GM19099 (cell line): ENCODE measurements around the gene CSNK2A2.

Experiments used
- POLR2A ChIP-seq: IDR thresholded peaks from 3 replicates; pipeline ENCODE4 v1.6.1; 2011; ENCODE audit warnings: low read depth; ENCODE audit not compliant: insufficient read length; ENCODE audit errors: extremely low read depth

CSNK2A2 gene

DNA sequence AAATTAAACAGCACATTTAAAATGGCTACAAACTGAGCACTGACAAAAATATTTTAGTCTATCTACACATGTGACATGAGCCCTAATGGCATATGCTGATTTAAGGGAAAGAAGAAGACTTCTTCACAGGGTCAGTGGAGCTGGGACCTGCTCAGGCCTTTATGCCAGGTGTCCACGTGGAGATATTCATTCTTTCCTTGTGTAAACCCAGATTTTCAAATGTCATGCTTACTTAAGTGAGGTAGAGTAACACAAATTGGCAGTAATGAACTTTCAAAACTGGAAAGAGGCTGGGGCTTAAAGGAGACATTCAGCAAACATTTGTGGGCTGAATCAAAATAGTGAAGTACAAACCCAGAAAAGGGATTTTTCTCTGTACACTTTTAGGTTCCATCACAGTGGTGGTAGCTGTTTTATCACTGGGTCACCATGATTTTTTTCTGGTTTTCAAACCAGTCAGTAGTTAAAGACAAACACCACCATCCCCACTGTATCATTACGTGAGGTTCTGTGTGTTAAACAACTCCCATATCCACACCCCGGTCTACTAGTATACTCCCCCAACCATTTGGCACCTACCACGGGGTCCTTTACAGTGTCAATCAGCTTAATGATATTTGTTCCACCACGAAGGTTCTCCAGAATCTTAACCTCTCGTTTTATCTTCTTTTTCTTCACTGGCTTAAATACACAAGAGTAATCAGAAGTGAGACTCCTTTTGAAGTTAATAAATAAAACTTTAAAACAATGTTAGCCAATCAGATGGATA lies 11.5 kb downstream of the CSNK2A2 start:
- TF ChIP-seq POLR2A: no peak

GRCh38 chr16:58177353-58177710 lies 20.6 kb downstream of the CSNK2A2 start:
- no peak for TF ChIP-seq POLR2A

DNA sequence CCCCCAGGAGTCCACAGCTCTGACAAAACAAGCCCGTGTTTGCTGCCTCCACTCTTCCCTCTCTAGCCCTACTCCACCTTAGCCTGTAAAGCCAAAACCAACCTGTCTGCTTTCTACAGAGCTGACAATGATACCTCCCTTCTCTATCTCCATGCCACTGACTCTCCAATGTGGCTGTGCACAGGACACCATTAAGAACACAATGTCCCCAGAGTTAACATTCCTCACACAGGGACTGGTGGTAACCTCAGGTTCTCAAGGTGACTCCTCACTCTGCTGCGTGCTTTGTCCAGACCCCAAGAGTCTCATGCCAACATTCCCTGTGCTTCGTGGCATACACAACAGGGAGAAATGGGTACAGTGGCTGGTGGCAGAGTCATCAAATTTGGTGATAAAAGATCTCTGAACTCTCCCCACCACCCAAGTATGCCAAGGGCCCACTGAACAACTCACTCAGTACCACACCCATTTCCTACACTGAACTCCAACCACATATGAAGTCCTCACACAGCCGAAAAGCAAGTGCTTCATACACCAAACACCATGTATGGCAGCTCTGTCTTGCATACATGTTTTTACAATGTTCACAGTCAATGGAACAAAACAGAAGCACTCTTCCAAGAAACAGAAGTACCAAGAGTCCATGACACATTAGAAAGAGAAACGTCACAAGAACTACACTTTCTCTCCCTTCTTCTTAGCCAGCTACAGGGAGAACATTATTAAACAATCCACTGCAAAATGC lies 21.1 kb downstream of the CSNK2A2 start:
- TF ChIP-seq POLR2A: no peak

GRCh38 chr16:58170223-58170622 lies 27.7 kb downstream of the CSNK2A2 start:
- TF ChIP-seq POLR2A: no peak

DNA sequence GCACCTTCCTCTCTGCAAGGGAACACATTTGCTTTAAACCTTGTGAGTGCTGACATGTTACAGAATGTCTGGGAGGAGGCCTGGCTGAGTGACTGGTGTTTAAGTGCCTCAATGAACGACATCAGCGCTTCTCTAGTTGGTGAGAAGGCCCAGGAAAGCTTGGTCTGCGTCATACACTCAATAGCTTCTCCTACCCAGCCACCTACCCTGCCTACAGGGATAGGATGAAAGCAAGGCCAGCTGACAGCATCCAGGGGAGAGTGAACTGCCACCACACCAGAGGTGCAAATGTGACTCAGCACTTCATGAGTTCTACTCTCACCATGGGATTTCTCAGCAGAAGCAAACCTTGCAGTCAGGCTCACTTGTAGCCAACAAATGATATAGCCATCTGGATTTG lies 37.1 kb downstream of the CSNK2A2 start:
- no peak for TF ChIP-seq POLR2A

- no peak for TF ChIP-seq POLR2A
Measured at GRCh38 chr16:58158725-58159124, 39.2 kb downstream of the CSNK2A2 start.

DNA sequence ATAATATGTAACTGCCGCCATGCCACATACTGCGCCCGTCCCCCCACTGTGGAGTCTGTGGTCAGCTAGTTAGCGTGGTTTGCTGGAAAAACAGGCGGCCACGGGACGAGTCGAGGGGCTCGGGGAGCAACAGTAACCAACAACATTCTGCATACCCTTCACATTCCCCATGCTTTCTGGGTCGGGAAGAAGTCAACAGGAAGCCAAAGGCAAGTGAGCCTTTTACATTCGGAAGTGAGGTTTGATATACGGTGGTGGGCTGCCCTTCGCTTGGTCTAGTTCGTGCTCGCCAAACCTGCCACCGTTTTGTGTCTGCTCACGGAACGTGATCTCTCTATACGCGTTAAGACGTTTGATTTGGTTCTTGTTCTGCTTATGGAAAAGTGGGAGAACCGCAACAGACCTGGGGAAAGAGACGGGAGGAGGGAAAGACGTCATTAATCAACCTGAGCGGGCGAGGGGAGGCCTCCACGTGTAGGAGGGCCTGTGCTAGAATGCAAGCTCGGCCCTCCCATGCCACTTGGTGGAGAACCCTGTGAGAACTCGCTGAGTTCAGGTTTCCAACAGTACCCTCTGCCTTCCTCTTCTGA lies 39.9 kb downstream of the CSNK2A2 start:
- TF ChIP-seq POLR2A: no peak

DNA sequence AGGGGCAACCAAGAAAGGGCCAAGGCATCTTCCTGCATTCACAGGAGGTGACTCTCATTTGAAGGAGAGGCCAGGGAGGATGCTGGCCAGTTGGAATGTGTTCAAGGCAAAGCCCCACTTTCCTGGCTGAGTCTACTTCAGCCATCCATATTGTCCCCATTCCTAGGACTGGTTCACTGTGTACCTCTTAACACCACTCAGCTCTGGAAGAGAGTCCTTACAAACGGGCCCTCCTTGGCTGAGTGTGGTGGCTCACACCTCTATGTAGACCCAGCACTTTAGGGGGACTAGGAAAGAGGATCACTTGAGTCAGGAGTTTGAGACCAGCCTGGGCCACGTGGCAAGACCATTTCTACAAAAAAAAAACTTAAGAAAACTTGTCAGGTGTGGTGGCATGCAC lies 40.7 kb downstream of the CSNK2A2 start:
- no peak for TF ChIP-seq POLR2A

- TF ChIP-seq POLR2A: no peak
Measured at GRCh38 chr16:58155839-58156238, 42.1 kb downstream of the CSNK2A2 start.

DNA sequence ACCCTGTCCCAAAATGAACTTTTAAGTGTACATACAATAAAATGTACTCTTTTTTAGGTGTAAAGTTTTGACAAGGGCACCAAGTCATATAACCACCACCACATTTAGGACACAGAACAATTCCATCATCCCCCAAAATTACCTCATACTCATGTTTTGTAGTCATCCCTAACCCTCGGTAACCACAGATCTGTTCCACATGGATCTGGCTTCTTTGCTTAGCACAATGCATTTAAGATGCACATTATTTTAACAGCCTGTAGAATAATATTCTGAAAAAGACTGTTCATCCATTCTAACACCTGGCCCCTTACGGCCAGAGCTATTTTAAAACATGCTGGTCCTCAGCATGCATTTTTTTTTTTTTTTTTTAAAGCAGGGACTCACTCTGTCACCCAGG lies 43.6 kb downstream of the CSNK2A2 start:
- TF ChIP-seq POLR2A: no peak

- TF ChIP-seq POLR2A: no peak
Measured at GRCh38 chr16:58152246-58152868, 45.5 kb downstream of the CSNK2A2 start.

GRCh38 chr16:58148526-58148925 lies 49.4 kb downstream of the CSNK2A2 start:
- TF ChIP-seq POLR2A: no peak

DNA sequence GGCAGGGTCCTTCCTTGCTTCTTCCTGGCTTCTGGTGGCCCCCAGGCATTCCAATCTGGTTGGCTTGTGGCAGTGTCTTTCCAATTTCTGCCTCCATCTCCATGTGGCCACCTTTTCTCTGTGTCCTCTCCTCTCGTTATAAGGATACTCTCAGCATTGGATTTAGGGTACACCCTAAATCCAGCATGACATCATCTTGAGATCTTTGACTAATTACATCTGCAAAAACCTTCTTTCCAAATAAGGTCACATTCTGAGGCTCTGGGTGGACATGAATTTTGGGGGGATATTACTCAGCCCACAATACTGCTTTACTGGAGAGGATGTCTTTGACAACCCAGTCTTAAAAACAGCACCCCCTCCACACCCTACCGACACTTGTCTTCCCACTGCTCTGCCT lies 49.8 kb downstream of the CSNK2A2 start:
- TF ChIP-seq POLR2A: no peak

GRCh38 chr16:58138852-58139251 lies 59.1 kb downstream of the CSNK2A2 start:
- no peak for TF ChIP-seq POLR2A

DNA sequence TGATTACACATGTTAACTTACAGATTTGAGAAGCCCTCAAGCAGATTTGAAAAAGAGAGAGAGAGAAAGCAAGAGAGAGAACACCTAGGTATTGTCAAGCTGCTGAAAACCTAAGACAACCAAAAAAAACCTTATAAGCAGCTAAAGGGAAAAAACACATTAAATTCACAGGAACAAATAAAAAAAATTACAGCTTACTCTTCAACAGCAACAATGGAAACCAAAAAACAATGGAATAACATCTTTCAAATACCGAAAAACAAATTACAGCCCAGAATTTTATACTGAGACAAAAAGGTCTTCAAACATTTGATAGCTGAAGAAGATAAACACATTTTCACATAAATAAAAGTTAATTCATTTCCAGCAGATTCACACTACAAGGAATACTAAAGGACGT lies 60.3 kb downstream of the CSNK2A2 start:
- no peak for TF ChIP-seq POLR2A
